ENCODE results near the gene DNAH5.

- no peak for TF ChIP-seq CTCF (IDR thresholded peaks at IDR 0.05)
- no peak for TF ChIP-seq POLR2AphosphoS5 (IDR thresholded peaks at IDR 0.05)
- TF ChIP-seq POLR2A (IDR thresholded peaks at IDR 0.05) = no peak
- no peak for TF ChIP-seq EP300 (IDR thresholded peaks at IDR 0.05)
Measured at GRCh38 chr5:13910201-13910600, 34.3 kb downstream of the DNAH5 start.

Measured in stomach (tissue), 4 donors.